GM19023 (cell line): Measurements from ENCODE around the gene SEC31B.

Source experiments
- ATAC-seq: cut with Tn5 transposase; IDR thresholded peaks from one replicate; pipeline ENCODE4 v1.9.1; 2021; ENCODE audit warnings: mild to moderate bottlenecking, moderate library complexity; ENCODE audit not compliant: unreplicated experiment

The SEC31B gene

DNA sequence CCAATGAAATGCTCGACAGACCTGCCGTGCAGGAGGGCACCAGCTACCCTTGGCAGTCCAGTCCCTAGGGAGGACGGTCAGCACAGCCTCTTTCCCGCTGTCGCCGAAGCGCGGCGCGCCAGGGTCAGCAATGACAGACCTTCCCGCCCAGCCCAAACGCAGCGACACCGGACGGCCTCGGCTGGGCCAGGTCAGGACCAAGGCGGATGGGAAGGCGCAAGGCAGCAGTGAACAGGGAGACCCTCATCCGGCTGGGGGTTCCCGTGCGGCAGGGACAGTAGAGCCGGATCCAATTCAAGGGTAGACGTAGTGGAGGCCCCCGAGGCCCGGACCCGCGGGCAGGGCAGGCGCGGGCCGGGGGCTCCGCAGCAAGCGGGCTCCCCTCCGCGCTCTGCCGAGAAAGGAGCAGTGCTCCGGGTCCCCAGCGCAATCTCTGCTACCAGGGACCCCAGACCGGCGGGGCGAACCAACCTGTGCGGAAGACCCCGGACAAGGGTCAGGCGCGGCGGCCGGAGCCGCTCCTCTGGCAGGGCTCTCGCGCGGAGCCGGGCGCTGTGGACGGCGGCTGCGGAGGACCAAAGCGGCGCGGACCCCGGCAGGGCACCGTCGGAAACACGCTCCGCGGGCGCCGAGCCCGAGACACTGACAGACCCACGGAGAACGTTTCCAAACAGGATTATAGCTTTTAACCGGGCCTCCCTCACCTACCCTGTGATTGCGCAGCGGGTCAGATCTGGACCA, at the start of gene SEC31B:
Gene SEC31B, minus strand, starts transcription at position 551 of the 741 bp plus-strand sequence. CDS start 2,909 bp downstream, outside the sequence.
- no peak for ATAC-seq

DNA sequence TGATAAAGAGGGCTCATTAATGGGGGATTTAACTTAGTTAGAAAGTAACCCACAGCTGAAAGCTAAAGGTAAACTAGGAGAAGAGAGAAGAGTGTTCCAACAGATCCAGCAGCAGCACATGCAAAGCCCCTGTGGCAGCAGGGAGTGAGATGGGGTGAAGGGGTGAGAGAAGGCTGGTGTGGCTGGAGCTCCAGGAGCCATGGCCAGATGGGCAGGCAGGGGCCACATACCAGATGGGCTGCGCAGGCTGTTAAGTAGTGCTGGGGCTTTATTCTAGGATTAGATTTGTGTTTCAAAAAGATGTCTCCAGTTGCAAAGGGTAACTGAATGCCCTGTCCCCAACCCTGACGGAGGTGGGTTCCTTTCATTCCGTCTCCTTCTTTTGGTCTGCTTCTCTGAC, 49.3 kb upstream of the SEC31B start:
- no peak for ATAC-seq

GRCh38 chr10:100567826-100568225, 48.2 kb upstream of the SEC31B start:
- ATAC-seq: no peak

GRCh38 chr10:100567249-100567648, 47.6 kb upstream of the SEC31B start:
- ATAC-seq: no peak

GRCh38 chr10:100566561-100566960, 46.9 kb upstream of the SEC31B start:
- ATAC-seq: no peak

- ATAC-seq: no peak
These were observed 45.7 kb upstream of the SEC31B start for GRCh38 chr10:100565206-100565985.

DNA sequence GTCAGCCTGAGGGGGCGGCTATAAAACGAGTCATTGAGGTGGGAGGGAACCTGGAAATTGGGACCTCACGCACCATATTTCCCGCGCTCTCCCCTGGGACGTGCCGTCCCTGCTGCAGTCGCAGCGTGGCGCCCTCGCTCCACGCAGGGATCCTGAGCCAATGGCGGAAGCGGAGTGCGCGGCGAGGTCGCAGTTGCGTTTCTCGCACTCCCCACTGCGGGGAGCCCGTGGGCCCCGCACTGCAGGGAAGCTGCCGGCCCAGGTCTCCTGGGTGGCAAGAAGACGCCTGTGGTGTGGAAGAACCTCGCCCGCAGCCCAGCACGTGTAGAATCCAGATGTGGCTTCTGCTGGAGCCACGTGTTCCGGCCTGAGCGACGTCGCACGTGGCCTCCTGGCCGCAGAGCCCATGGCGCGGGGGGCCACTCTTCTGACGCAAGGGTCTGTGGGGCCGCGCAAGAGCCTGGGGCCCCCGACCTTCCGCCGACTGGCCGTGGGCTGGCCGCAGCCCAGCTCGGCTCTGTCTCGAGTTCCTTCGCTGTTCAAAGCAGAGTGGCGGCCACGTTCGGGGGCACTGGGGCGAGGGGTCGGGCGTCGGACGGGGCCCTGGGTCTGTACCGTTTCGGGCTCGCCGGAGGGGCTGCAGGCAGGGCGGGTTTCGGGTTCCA, 42.5 kb upstream of the SEC31B start:
- no peak for ATAC-seq

- ATAC-seq: no peak
These were observed 41.3 kb upstream of the SEC31B start for GRCh38 chr10:100561005-100561404.

DNA sequence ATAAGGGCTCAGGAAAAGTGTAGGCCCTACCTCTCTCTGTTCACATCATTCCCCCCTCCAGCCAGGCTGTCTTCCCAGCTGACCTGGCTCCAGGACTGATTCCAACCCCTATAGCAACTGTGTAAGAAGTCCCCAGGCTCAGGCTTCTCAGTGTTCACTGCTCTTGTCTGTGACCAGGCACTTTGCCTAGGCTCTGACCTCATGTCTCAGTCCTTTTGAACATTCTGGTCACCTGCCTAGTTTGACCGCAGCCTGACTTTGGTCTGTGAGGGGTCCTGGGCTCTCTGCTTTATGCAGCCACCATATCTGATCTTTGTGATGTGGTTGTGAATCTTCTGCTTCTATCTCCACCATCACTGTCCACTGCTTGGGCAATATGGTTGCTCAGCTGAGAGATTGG, 40.6 kb upstream of the SEC31B start:
- ATAC-seq: no peak

DNA sequence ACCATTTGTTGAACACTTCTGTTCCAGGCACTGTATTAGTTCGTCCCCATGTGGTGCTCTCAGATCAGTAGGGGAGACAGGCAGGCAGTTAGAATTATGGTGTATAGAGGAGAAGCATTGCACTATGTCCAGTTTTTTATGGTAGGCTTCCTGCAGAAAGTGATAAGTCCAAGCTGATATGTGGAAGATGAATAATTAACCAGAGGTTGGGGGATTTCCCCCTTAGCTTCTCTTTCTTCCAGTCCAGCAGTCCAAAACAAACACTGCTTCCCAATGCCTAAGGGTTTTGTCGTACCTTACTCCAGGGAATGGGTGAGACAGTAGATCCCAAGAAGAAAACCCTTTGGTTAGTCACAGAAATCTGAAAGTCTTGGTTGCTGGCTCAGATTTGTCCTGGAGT, 35.2 kb upstream of the SEC31B start:
- ATAC-seq: no peak

GRCh38 chr10:100553929-100554328, 34.3 kb upstream of the SEC31B start:
- no peak for ATAC-seq

GRCh38 chr10:100551738-100552137, 32.1 kb upstream of the SEC31B start:
- ATAC-seq: no peak

DNA sequence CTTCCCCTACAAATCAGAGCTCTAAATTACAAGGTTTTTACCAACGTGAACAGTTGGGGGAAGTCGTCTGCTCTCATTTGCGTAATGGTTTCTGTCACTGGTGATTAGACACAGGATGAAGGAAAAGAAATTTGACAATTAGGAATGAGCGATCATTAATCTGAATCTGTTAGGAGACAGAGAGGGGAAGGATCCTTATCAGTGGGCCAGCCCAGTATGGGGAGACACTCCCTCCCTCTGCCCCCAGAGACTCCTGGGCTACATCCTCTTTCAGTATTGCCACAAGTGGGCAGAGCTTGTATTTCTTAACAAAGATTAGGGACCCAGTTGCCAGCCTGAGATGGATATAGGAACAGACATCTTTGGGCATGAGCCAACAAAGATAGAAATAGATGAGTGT, 31.5 kb upstream of the SEC31B start:
- no peak for ATAC-seq

- no peak for ATAC-seq
These were observed 25.3 kb upstream of the SEC31B start for GRCh38 chr10:100544950-100545349.

DNA sequence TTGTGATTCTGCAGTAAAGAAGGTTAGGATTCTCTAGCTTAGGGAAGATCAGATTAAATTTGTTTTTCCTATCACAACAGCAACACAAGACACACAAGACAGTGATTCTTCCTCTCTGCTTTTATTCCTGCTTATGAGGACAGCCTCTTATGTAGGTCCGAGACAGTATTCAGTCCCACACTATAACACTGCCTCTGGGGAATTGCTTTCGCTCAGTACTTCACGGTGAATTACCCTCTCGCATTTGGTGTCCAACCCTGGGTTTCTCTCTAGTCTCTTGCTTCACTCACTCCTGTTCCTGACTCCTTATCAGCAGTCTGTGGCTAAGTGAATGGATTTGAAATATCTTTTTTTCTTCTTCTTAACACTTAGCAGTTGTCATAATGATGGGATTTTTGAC, 17.8 kb upstream of the SEC31B start:
- no peak for ATAC-seq

- peak; percentile 98 for ATAC-seq
These were observed 16.2 kb upstream of the SEC31B start, which contains the start of gene HIF1AN for GRCh38 chr10:100535715-100536353. Gene HIF1AN, plus strand, starts transcription at chr10:100535943. Its CDS starts 16 bp downstream, at chr10:100535959.

- ATAC-seq: peak; percentile 7
These were observed 15.7 kb upstream of the SEC31B start for GRCh38 chr10:100535338-100535714.

DNA sequence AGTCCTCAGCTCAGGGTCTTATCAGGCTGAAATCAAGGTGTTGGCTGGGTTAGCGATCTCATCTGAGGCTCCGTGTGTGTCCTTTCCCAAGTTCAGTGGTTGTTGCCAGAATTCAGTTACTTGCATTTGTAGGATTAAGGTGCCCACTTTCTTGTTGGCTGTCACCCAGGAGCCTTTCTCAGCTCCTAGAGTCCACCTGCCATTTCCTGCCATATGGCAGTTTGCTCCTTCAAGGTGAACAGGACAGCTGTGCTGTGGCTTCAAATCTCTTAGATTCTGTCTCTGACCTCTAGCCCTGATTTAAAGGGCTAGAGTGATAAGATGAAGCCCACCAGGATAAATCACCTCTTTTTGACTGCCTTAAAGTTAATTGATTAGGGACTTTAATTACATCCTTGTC, 15.1 kb upstream of the SEC31B start:
- ATAC-seq: no peak

DNA sequence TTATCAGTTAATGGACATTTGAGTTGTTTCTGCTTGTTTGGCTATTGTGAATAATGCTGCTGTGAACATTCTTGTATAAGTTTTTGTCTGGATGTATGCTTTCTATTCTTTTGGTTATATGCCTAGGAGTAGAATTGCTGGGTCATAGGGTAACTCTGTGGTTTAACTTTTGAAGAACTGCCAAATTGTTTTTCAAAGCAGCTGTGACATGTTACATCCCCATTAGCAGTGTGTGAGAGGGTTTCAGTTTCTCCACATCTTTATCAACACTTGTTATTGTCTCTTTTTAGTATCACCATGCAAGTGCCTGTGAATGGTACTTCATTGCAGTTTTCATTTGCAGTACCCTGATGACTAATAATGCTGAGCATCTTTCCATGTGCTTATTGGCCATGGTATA, 12.1 kb upstream of the SEC31B start:
- no peak for ATAC-seq

DNA sequence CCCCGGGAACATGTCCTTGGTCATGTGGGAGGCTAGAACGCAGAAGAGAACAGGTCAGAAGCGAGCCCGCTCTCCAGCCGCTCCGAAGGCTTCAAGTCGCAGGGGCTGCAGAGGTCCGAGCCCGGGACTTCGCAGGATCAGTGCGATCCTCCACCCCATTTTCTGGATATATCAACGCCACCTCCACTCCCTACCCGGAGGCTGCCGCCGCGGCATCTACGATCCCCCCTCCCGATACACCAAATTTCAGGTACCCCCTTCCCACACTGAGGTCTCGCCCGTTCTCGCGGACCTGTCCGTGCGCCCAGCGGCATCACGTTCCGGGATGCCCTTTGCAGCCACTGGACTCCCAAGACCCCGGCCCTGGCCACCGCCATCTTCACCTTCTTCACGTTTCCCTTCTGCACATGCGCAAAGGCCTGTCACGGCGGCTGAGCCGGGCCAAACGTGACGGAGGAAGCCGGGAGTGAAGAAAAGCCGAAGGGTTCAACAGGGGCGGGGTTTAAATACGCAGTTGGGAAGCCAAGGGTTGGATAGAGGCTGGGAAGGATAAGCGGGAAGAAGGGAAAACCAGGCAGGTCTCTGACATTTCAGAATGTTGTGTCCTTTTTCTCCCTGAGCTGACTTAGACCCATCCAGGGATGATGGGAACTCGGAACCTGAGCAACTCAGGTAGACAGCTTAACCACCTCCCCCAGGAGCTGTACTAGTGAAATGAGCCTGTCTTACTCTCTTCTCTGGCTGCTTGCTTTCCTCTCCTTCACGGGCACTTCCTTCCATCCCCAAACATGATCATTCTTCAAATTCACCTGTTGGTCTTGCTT, 10.0 kb upstream of the SEC31B start, which contains the start of gene NDUFB8:
Gene NDUFB8, minus strand, starts transcription at position 397 of the 824 bp plus-strand sequence. Its CDS starts 20 bp downstream, at position 377.
- ATAC-seq: peak; percentile 73
